Muscle layer of colon (tissue), 2 donors: ENCODE data around the gene CD81.

Source experiments
- H3K27ac ChIP-seq: one replicate; pipeline ENCODE4 v1.7.0; 2013; ENCODE audit warnings: low read depth, mild to moderate bottlenecking, low read length, moderate library complexity
- H3K27me3 ChIP-seq, 2 donors: one replicate each; pipeline ENCODE4 v1.7.0; 2013; ENCODE audit warnings: low read length in 2 of 2, mild to moderate bottlenecking in 2 of 2; ENCODE audit not compliant: insufficient read depth in 2 of 2, control insufficient read depth in 1 of 2
- H3K36me3 ChIP-seq: one replicate; pipeline ENCODE4 v1.7.0; 2013; ENCODE audit warnings: mild to moderate bottlenecking, low read length; ENCODE audit not compliant: insufficient read depth
- H3K4me1 ChIP-seq: one replicate; pipeline ENCODE4 v1.7.0; 2013; ENCODE audit warnings: mild to moderate bottlenecking, low read length; ENCODE audit not compliant: insufficient read depth
- H3K4me3 ChIP-seq, 2 donors: one replicate each; pipeline ENCODE4 v1.7.0; 2013; ENCODE audit warnings: low read length in 2 of 2, low read depth in 1 of 2, mild to moderate bottlenecking in 1 of 2, moderate library complexity in 1 of 2
- H3K9ac ChIP-seq: one replicate; pipeline ENCODE4 v1.7.0; 2013; ENCODE audit warnings: low read length
- H3K9me3 ChIP-seq: one replicate; pipeline ENCODE4 v1.7.0; 2013; ENCODE audit warnings: mild to moderate bottlenecking, low read length
- donor health status: abdominal sarcoma.
- donor health status: Adenocarcinoma of cecum.

Gene CD81

GRCh38 chr11:2394818-2395105, 17.7 kb downstream of the CD81 start:
- no peak overlapping the region for H3K9ac ChIP-seq
- H3K27me3 ChIP-seq = no peaks in the 10 kb centered on the region
- H3K4me3 ChIP-seq = no peak overlapping the region
- no peak overlapping the region for H3K27ac ChIP-seq
- peaks cover 38% of the 10 kb centered on the region for H3K4me1 ChIP-seq
- H3K9me3 ChIP-seq = no peaks in the 10 kb centered on the region
- peaks cover 44% of the 10 kb centered on the region for H3K36me3 ChIP-seq

- Histone ChIP-seq H3K36me3 (peaks cover 44% of the 10 kb centered on the region), H3K9ac (no peak overlapping the region), H3K27me3 (no peaks in the 10 kb centered on the region), H3K9me3 (no peaks in the 10 kb centered on the region), H3K4me1 (peaks cover 34% of the 10 kb centered on the region), H3K4me3 (no peak overlapping the region), H3K27ac (no peak overlapping the region)
Observed at GRCh38 chr11:2395211-2395730, 18.2 kb downstream of the CD81 start.

DNA sequence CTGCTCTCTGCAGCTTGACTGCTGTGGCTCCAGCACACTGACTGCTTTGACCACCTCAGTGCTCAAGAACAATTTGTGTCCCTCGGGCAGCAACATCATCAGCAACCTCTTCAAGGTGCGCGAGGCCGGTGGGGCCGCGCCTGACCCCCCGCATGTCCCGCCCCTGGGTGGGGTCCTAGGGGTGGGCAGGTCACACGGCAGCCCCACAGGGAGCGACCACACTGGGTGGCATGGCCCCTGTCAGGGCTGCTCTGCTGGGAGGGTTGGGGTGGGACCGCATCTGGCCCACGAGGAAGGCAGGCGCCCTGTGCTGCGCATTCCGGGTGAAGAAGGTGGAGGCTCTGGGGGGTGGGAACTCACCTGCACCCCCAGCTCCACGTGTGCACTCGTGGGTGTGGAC, 18.7 kb downstream of the CD81 start:
- Histone ChIP-seq H3K27ac (no peak overlapping the region), H3K36me3 (peaks cover 44% of the 10 kb centered on the region), H3K27me3 (no peaks in the 10 kb centered on the region), H3K4me3 (no peak overlapping the region), H3K9ac (no peak overlapping the region), H3K4me1 (peaks cover 30% of the 10 kb centered on the region), H3K9me3 (no peaks in the 10 kb centered on the region)

- Histone ChIP-seq H3K4me3 (no peak overlapping the region), H3K4me1 (peaks cover 27% of the 10 kb centered on the region), H3K36me3 (peaks cover 44% of the 10 kb centered on the region)
Observed at GRCh38 chr11:2396471-2396870, 19.4 kb downstream of the CD81 start.

DNA sequence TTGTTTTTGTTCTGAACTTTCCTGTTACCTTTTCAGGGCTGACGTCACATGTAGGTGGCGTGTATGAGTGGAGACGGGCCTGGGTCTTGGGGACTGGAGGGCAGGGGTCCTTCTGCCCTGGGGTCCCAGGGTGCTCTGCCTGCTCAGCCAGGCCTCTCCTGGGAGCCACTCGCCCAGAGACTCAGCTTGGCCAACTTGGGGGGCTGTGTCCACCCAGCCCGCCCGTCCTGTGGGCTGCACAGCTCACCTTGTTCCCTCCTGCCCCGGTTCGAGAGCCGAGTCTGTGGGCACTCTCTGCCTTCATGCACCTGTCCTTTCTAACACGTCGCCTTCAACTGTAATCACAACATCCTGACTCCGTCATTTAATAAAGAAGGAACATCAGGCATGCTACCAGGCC, 19.9 kb downstream of the CD81 start:
- peaks cover 40% of the 10 kb centered on the region for H3K36me3 ChIP-seq
- H3K27ac ChIP-seq = no peak overlapping the region

More at GRCh38 chr11:2396471-2396870, 19.4 kb downstream of the CD81 start:
- Histone ChIP-seq H3K9ac (no peak overlapping the region), H3K27me3 (no peaks in the 10 kb centered on the region), H3K27ac (no peak overlapping the region), H3K9me3 (no peaks in the 10 kb centered on the region)

GRCh38 chr11:2398664-2399355, 21.7 kb downstream of the CD81 start:
- peak overlapping the region; percentile 95 for H3K27ac ChIP-seq
- H3K36me3 ChIP-seq = peaks cover 52% of the 10 kb centered on the region
- no peaks in the 10 kb centered on the region for H3K9me3 ChIP-seq
- no peaks in the 10 kb centered on the region for H3K27me3 ChIP-seq
- H3K4me1 ChIP-seq = peaks cover 25% of the 10 kb centered on the region
- peak overlapping the region in 1 of 2 donors; percentile 61 for H3K4me3 ChIP-seq
- H3K9ac ChIP-seq = peak overlapping the region; percentile 77

More for the DNA sequence above, 19.9 kb downstream of the CD81 start:
- no peaks in the 10 kb centered on the region for H3K27me3 ChIP-seq
- H3K4me1 ChIP-seq = peaks cover 27% of the 10 kb centered on the region
- H3K9ac ChIP-seq = no peak overlapping the region
- H3K9me3 ChIP-seq = no peaks in the 10 kb centered on the region
- H3K4me3 ChIP-seq = no peak overlapping the region

- Histone ChIP-seq H3K9me3 (no peaks in the 10 kb centered on the region), H3K27ac (peak overlapping the region; percentile 95), H3K4me1 (peaks cover 25% of the 10 kb centered on the region), H3K36me3 (peaks cover 47% of the 10 kb centered on the region), H3K4me3 (peak overlapping the region; percentile 16 to 61), H3K9ac (peak overlapping the region; percentile 77), H3K27me3 (no peaks in the 10 kb centered on the region)
Observed at GRCh38 chr11:2399488-2400068, 22.5 kb downstream of the CD81 start.

GRCh38 chr11:2400069-2400761, 23.1 kb downstream of the CD81 start, which contains the start of gene TSSC4:
TSSC4 (plus strand) TSS chr11:2400750; CDS start chr11:2402634, 1,884 bp downstream.
- Histone ChIP-seq H3K36me3 (peaks cover 44% of the 10 kb centered on the region), H3K4me3 (peak within 1 kb of the TSS; percentile 75 to 100), H3K27me3 (no peaks in the 10 kb centered on the region), H3K9ac (peak within 1 kb of the TSS; percentile 98), H3K4me1 (peaks cover 25% of the 10 kb centered on the region), H3K9me3 (no peaks in the 10 kb centered on the region), H3K27ac (peak within 1 kb of the TSS; percentile 95)

GRCh38 chr11:2400762-2401435, 23.8 kb downstream of the CD81 start:
- Histone ChIP-seq H3K27ac (peak overlapping the region; percentile 84), H3K9me3 (no peaks in the 10 kb centered on the region), H3K9ac (peak overlapping the region; percentile 98), H3K27me3 (no peaks in the 10 kb centered on the region), H3K36me3 (peaks cover 37% of the 10 kb centered on the region), H3K4me1 (peaks cover 25% of the 10 kb centered on the region), H3K4me3 (peak overlapping the region; percentile 75 to 100)

DNA sequence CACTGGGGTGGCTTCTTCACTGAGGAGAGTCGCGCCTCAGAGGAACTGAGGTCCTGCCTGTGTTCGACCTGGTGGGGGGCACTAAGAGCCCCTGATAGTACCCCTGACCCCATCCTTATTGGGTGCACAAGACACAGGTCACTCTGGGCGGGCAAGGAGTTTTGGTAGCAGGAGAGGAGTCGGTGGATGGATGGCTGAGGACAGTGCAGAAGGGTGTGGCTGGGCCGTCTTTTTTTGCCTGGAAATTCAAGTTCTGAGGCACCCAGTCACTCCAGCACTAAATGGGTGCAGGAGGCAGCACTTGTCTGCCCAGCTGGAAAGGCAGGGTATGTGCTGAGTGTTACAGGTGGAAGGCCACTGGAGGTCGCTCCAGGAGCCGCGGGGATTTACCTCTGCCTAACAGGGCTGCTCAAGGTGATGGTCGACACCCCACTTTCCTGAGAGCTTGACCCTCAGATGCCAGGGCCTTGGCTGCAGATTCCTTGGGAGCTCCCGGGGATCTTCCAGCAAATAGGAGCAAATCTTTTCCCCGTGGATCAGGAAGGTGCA, 24.4 kb downstream of the CD81 start:
- H3K36me3 ChIP-seq = peaks cover 31% of the 10 kb centered on the region
- H3K4me3 ChIP-seq = peak overlapping the region; percentile 75 to 100
- peak overlapping the region; percentile 98 for H3K9ac ChIP-seq
- no peaks in the 10 kb centered on the region for H3K27me3 ChIP-seq
- peaks cover 25% of the 10 kb centered on the region for H3K4me1 ChIP-seq
- no peaks in the 10 kb centered on the region for H3K9me3 ChIP-seq
- peak overlapping the region; percentile 84 for H3K27ac ChIP-seq

DNA sequence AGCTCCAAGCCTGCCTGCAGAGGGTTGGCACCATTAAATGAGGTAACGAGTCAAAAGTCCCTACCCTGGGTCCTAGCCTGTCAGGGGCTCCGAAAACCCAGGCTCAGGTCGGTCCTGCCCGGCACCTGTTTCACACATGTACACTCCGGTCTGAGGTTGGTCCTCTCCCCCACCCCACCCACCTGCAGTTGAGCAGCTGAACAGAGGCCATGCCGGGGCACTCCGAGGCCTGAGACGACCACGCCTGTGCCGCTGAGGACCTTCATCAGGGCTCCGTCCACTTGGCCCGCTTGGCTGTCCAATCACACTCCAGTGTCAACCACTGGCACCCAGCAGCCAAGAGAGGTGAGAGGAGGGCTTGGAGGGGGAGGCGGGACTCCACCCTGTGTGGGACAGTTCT, 25.0 kb downstream of the CD81 start:
- no peak overlapping the region for H3K4me3 ChIP-seq
- no peak overlapping the region for H3K9ac ChIP-seq
- H3K27me3 ChIP-seq = no peaks in the 10 kb centered on the region
- no peaks in the 10 kb centered on the region for H3K9me3 ChIP-seq
- peaks cover 25% of the 10 kb centered on the region for H3K36me3 ChIP-seq
- no peak overlapping the region for H3K27ac ChIP-seq
- peaks cover 25% of the 10 kb centered on the region for H3K4me1 ChIP-seq
